Liver (tissue), 9 donors: ENCODE data around the gene IL17RE. TPM values are rescaled to one million over a fixed set of nuclear protein-coding genes. Genes with fewer than 3 reads are reported as not detected.

Experiments
- DNase-seq: peaks from one replicate; pipeline ENCODE4 v3.0.0-alpha.2; 2017; ENCODE audit warnings: low spot score
- H3K27ac ChIP-seq, 2 donors: one replicate each; pipeline ENCODE4 v1.7.0; 2013; ENCODE audit warnings: inconsistent platforms in 2 of 2, low read length in 2 of 2, control low read depth in 1 of 2, low read depth in 1 of 2, mild to moderate bottlenecking in 1 of 2
- H3K27me3 ChIP-seq, 4 donors: one replicate each; pipeline versions ENCODE4 v1.6.1 to v1.7.0; 2013; ENCODE audit warnings: low read length in 3 of 4, inconsistent platforms in 1 of 4, mild to moderate bottlenecking in 1 of 4, moderate library complexity in 1 of 4; ENCODE audit not compliant: control insufficient read depth in 4 of 4, insufficient read depth in 4 of 4
- H3K36me3 ChIP-seq, 4 donors: one replicate each; pipeline versions ENCODE4 v1.6.1 to v1.7.0; 2013; ENCODE audit warnings: low read length in 3 of 4, mild to moderate bottlenecking in 3 of 4, low read depth in 1 of 4, moderate library complexity in 1 of 4; ENCODE audit not compliant: control insufficient read depth in 4 of 4, insufficient read depth in 3 of 4
- H3K4me1 ChIP-seq, 4 donors: one replicate each; pipeline versions ENCODE4 v1.6.1 to v1.7.0; 2013; ENCODE audit warnings: low read length in 3 of 4, mild to moderate bottlenecking in 3 of 4, moderate library complexity in 1 of 4; ENCODE audit not compliant: control insufficient read depth in 4 of 4, insufficient read depth in 4 of 4
- H3K4me3 ChIP-seq, 3 donors: one replicate each; pipeline versions ENCODE4 v1.6.1 to v1.7.0; 2013; ENCODE audit warnings: low read length in 3 of 3, control low read depth in 1 of 3, low read depth in 1 of 3, mild to moderate bottlenecking in 1 of 3
- H3K9ac ChIP-seq, 2 donors: one replicate each; pipeline ENCODE4 v1.7.0; 2013; ENCODE audit warnings: low read length in 2 of 2, mild to moderate bottlenecking in 2 of 2, moderate library complexity in 2 of 2, control low read depth in 1 of 2, low read depth in 1 of 2
- H3K9me3 ChIP-seq, 4 donors: one replicate each; pipeline versions ENCODE4 v1.6.1 to v1.7.0; 2013; ENCODE audit warnings: low read length in 3 of 4; ENCODE audit not compliant: control insufficient read depth in 4 of 4
- EGR1 ChIP-seq, 2 donors: IDR thresholded peaks; 2 replicates each; pipeline ENCODE4 v1.6.1; 2016 to 2018; ENCODE audit warnings: antibody characterized with exemption in 2 of 2, low read depth in 2 of 2
- FOXA1 ChIP-seq: IDR thresholded peaks from 2 replicates; pipeline ENCODE4 v1.6.1; 2016; ENCODE audit warnings: antibody characterized with exemption
- FOXA2 ChIP-seq: IDR thresholded peaks from 2 replicates; pipeline ENCODE4 v1.6.1; 2016; ENCODE audit warnings: antibody characterized with exemption
- GABPA ChIP-seq, 2 donors: IDR thresholded peaks in 1 of 2; conservative IDR thresholded peaks in 1 of 2; 2 replicates each; pipeline ENCODE4 v1.6.1; 2016; ENCODE audit warnings: antibody characterized with exemption in 2 of 2, mild to moderate bottlenecking in 1 of 2, moderate library complexity in 1 of 2
- HNF4A ChIP-seq, 2 donors: conservative IDR thresholded peaks; 2 replicates each; pipeline ENCODE4 v1.6.1; 2016; ENCODE audit warnings: antibody characterized with exemption in 2 of 2, mild to moderate bottlenecking in 2 of 2
- HNF4G ChIP-seq: IDR thresholded peaks from 2 replicates; pipeline ENCODE4 v1.6.1; 2016; ENCODE audit warnings: antibody characterized with exemption
- JUND ChIP-seq, 2 donors: IDR thresholded peaks; 2 replicates each; pipeline ENCODE4 v1.6.1; 2016; ENCODE audit warnings: antibody characterized with exemption in 2 of 2
- NR2F2 ChIP-seq: IDR thresholded peaks from 2 replicates; pipeline ENCODE4 v1.6.1; 2016; ENCODE audit warnings: antibody characterized with exemption
- RAD21 ChIP-seq, 2 donors: IDR thresholded peaks; 2 replicates each; pipeline ENCODE4 v1.6.1; 2016; ENCODE audit warnings: antibody characterized with exemption in 2 of 2, mild to moderate bottlenecking in 2 of 2
- RXRA ChIP-seq, 2 donors: IDR thresholded peaks; 2 replicates each; pipeline ENCODE4 v1.6.1; 2017 to 2018; ENCODE audit warnings: antibody characterized with exemption in 2 of 2, mild to moderate bottlenecking in 1 of 2
- SP1 ChIP-seq: IDR thresholded peaks from 2 replicates; pipeline ENCODE4 v1.6.1; 2018; ENCODE audit warnings: antibody characterized with exemption, mild to moderate bottlenecking
- TAF1 ChIP-seq: conservative IDR thresholded peaks from 2 replicates; pipeline ENCODE4 v1.6.1; 2016; ENCODE audit warnings: antibody characterized with exemption, mild to moderate bottlenecking
- YY1 ChIP-seq: IDR thresholded peaks from 2 replicates; pipeline ENCODE4 v1.6.1; 2016; ENCODE audit warnings: antibody characterized with exemption, mild to moderate bottlenecking
- WGBS: extraction: QIAGEN DNeasy Blood & Tissue Kit; methylation state at CpG from one replicate; pipeline ENCODE4 v1.1.7; 2013; 5-methylcytosine and 5-hydroxymethylcytosine counted together
- polyA plus RNA-seq, 2 donors: library from polyadenylated mRNA; stranded (reverse) in 1 of 2; unstranded in 1 of 2; fragments of 200-250 nt in 1 of 2; fragments of >200 nt in 1 of 2; fragmentation: Nextera tagmentation in 1 of 2; extraction: Ambion mirVana in 1 of 2; gene quantifications; one replicate each; pipeline versions ENCODE4 v1.2.1 to v1.2.3, GENCODE V29; 2013 to 2015
- total RNA-seq, 2 donors: library from RNA; depleted of rRNA; stranded (reverse); fragments of >200 nt; gene quantifications; one replicate each; pipeline ENCODE4 v1.2.3, GENCODE V29; 2014
- TF ChIP-seq, protein P1 (sequence below): IDR thresholded peaks from 2 replicates; pipeline ENCODE4 v1.6.1; 2016; ENCODE audit warnings: antibody characterized with exemption
- TF ChIP-seq, protein P2 (sequence below): IDR thresholded peaks from 2 replicates; pipeline ENCODE4 v1.6.1; 2016; ENCODE audit warnings: antibody characterized with exemption
- TF ChIP-seq, protein P3 (sequence below): IDR thresholded peaks from 2 replicates; pipeline ENCODE4 v1.6.1; 2016; ENCODE audit warnings: antibody characterized with exemption, mild to moderate bottlenecking
- TF ChIP-seq, protein P4 (sequence below): IDR thresholded peaks from 2 replicates; pipeline ENCODE4 v1.6.1; 2016; ENCODE audit warnings: antibody characterized with exemption
- donor health status: healthy.
- donor health status: healthy.
- donor health status: healthy.
- donor health status: healthy.
- donor health status: healthy.

IL17RE gene
- total and polyA plus RNA-seq, 4 donors: 0.42 to 2.1 (median 0.90) TPM

DNA sequence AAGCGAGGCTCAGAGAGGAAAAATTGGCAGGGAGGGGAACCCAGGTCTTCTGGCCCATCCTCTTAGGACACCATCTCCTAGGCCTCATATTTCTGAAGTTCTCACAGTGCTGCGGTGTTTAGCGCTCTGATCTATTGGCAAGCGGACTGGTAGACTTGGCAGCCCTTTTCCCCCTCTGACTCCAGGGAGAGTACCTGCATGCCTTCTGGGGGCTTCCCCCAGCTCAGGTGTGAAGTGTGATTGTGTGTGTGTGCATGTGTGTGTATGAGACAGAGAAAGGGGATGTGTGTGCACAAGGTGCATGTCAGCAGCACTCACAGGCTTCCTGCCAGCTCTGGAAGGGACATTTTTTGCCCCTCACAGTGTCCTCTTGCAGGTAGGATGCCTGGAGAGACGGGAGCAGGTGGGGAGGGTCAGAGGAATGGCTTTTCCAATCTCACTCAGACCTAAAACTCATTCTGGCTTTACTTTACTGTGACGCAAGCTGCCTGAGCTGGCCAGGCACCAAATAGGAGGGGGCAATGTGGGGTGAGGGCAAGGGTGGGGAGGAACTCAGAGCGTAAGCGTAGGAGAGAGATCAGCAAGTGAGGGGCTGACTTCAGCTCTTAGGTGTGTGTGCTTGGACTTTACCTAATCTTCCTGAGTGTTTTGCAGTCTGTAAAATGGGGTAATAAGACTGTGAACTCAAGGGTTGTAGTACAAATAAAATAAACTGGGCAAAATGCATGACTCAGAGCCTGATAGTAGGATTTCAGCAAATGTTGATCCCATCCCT lies 4.0 kb upstream of the IL17RE start:
- 35% methylated on average over 8 of the region's 8 CpGs for WGBS
- H3K36me3 ChIP-seq: peaks cover 0 to 2% (median under 1%) of the 10 kb centered on the region in 4 donors
- TF ChIP-seq, protein P1, sequence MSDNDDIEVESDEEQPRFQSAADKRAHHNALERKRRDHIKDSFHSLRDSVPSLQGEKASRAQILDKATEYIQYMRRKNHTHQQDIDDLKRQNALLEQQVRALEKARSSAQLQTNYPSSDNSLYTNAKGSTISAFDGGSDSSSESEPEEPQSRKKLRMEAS: no peak
- no peak for TF ChIP-seq GABPA (IDR thresholded peaks at IDR 0.05 in 1 of 2, conservative IDR thresholded peaks at IDR 0.05 in 1 of 2)
- TF ChIP-seq SP1: peak; percentile 22
- peak; percentile 57 to 71 for TF ChIP-seq HNF4A (conservative IDR thresholded peaks at IDR 0.05)
- TF ChIP-seq JUND (IDR thresholded peaks at IDR 0.05): peak; percentile 27 to 42
- TF ChIP-seq RXRA (IDR thresholded peaks at IDR 0.05): peak in 1 of 2 donors; percentile 34
- H3K27me3 ChIP-seq: no peaks in the 10 kb centered on the region
- no peak for DNase-seq
- no peak overlapping the region for H3K4me3 ChIP-seq
- H3K4me1 ChIP-seq: peaks cover 18 to 52% (median 42%) of the 10 kb centered on the region in 4 donors
- H3K9ac ChIP-seq: peak overlapping the region; percentile 23 to 56
- no peaks in the 10 kb centered on the region for H3K9me3 ChIP-seq
- peak overlapping the region; percentile 84 to 88 for H3K27ac ChIP-seq

DNA sequence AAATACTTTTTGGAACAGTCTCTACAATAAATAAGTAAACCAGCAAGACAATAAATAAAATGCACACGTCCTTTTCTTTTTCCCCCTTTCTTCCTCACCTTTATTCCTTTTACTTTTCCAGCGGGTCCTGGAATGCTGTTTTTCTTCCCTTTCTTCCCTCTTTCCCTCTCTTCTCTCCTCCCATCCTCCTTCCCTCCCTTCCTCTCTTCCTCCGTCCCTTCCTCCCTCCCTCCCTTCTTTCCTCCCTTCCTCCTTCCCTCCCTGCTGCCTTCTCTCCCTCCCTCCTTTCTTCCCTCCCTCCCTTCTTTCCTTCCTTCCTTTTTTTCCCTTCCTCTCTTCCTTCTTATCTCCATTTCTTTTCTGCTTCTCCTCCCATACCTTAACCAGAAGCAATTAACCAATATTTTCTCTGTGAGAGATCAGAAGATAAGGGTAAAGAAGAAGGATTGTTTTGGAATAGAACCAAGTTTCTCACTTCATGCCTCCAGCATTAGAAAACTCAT lies 3.3 kb upstream of the IL17RE start:
- peak overlapping the region in 1 of 2 donors; percentile 84 for H3K27ac ChIP-seq
- H3K9me3 ChIP-seq: no peaks in the 10 kb centered on the region
- no peak overlapping the region for H3K9ac ChIP-seq
- H3K36me3 ChIP-seq: no peaks in the 10 kb centered on the region
- no peaks in the 10 kb centered on the region for H3K27me3 ChIP-seq
- no peak overlapping the region for H3K4me3 ChIP-seq
- peaks cover 18 to 52% (median 42%) of the 10 kb centered on the region in 4 donors for H3K4me1 ChIP-seq
- no peak for DNase-seq
- WGBS: 67% methylated on average over 3 of the region's 3 CpGs
- TF ChIP-seq FOXA1: no peak
- no peak for TF ChIP-seq EGR1 (IDR thresholded peaks at IDR 0.05; ENCODE audit: low read depth in 2 of 2)
- no peak for TF ChIP-seq HNF4G
- TF ChIP-seq GABPA (IDR thresholded peaks at IDR 0.05 in 1 of 2, conservative IDR thresholded peaks at IDR 0.05 in 1 of 2): no peak
- TF ChIP-seq TAF1: no peak
- TF ChIP-seq NR2F2: no peak
- TF ChIP-seq, protein P2, sequence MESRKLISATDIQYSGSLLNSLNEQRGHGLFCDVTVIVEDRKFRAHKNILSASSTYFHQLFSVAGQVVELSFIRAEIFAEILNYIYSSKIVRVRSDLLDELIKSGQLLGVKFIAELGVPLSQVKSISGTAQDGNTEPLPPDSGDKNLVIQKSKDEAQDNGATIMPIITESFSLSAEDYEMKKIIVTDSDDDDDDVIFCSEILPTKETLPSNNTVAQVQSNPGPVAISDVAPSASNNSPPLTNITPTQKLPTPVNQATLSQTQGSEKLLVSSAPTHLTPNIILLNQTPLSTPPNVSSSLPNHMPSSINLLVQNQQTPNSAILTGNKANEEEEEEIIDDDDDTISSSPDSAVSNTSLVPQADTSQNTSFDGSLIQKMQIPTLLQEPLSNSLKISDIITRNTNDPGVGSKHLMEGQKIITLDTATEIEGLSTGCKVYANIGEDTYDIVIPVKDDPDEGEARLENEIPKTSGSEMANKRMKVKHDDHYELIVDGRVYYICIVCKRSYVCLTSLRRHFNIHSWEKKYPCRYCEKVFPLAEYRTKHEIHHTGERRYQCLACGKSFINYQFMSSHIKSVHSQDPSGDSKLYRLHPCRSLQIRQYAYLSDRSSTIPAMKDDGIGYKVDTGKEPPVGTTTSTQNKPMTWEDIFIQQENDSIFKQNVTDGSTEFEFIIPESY: no peak
- no peak for TF ChIP-seq FOXA2
- TF ChIP-seq, protein P1: no peak
- TF ChIP-seq, protein P3, sequence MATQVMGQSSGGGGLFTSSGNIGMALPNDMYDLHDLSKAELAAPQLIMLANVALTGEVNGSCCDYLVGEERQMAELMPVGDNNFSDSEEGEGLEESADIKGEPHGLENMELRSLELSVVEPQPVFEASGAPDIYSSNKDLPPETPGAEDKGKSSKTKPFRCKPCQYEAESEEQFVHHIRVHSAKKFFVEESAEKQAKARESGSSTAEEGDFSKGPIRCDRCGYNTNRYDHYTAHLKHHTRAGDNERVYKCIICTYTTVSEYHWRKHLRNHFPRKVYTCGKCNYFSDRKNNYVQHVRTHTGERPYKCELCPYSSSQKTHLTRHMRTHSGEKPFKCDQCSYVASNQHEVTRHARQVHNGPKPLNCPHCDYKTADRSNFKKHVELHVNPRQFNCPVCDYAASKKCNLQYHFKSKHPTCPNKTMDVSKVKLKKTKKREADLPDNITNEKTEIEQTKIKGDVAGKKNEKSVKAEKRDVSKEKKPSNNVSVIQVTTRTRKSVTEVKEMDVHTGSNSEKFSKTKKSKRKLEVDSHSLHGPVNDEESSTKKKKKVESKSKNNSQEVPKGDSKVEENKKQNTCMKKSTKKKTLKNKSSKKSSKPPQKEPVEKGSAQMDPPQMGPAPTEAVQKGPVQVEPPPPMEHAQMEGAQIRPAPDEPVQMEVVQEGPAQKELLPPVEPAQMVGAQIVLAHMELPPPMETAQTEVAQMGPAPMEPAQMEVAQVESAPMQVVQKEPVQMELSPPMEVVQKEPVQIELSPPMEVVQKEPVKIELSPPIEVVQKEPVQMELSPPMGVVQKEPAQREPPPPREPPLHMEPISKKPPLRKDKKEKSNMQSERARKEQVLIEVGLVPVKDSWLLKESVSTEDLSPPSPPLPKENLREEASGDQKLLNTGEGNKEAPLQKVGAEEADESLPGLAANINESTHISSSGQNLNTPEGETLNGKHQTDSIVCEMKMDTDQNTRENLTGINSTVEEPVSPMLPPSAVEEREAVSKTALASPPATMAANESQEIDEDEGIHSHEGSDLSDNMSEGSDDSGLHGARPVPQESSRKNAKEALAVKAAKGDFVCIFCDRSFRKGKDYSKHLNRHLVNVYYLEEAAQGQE: no peak
- TF ChIP-seq YY1: no peak
- no peak for TF ChIP-seq JUND (IDR thresholded peaks at IDR 0.05)
- TF ChIP-seq RXRA (IDR thresholded peaks at IDR 0.05): no peak
- no peak for TF ChIP-seq RAD21 (IDR thresholded peaks at IDR 0.05)
- TF ChIP-seq, protein P4, sequence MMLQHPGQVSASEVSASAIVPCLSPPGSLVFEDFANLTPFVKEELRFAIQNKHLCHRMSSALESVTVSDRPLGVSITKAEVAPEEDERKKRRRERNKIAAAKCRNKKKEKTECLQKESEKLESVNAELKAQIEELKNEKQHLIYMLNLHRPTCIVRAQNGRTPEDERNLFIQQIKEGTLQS: no peak
